RPMI8226 (cell line): Measurements from ENCODE around the gene NUP42.
"Not testable (repeated sequence)": the region's sequence is repeated elsewhere in the genome, so short reads cannot be mapped to it uniquely, and the experiment has no call there.

Experiments used
- DNase-seq: peaks from one replicate; pipeline ENCODE4 v3.0.0-alpha.2; 2015

The NUP42 gene

GRCh38 chr7:23205577-23205908 is 23.7 kb downstream of the NUP42 start:
- no peak for DNase-seq

GRCh38 chr7:23205909-23206767 is 24.3 kb downstream of the NUP42 start:
- no peak for DNase-seq

- DNase-seq = no peak
Measured at GRCh38 chr7:23207021-23207420, 25.2 kb downstream of the NUP42 start.

GRCh38 chr7:23207884-23208283 is 26.0 kb downstream of the NUP42 start:
- no peak for DNase-seq

- DNase-seq = no peak
Measured at GRCh38 chr7:23208316-23208715, 26.5 kb downstream of the NUP42 start.

GRCh38 chr7:23210506-23210905 is 28.7 kb downstream of the NUP42 start:
- no peak for DNase-seq

- no peak for DNase-seq
Measured at GRCh38 chr7:23211589-23211988, 29.7 kb downstream of the NUP42 start.

- no peak for DNase-seq
Measured at GRCh38 chr7:23212395-23212794, 30.5 kb downstream of the NUP42 start.

- no peak for DNase-seq
Measured at GRCh38 chr7:23212841-23213240, 31.0 kb downstream of the NUP42 start.

GRCh38 chr7:23213755-23214154 is 31.9 kb downstream of the NUP42 start:
- DNase-seq = no peak

- DNase-seq = no peak
Measured at GRCh38 chr7:23214423-23214822, 32.6 kb downstream of the NUP42 start.

- DNase-seq = no peak
Measured at GRCh38 chr7:23214938-23215337, 33.1 kb downstream of the NUP42 start.

- DNase-seq = peak; percentile 16
Measured at GRCh38 chr7:23216021-23216420, 34.2 kb downstream of the NUP42 start.

GRCh38 chr7:23218196-23218595 is 36.3 kb downstream of the NUP42 start:
- no peak for DNase-seq

GRCh38 chr7:23220690-23221305 is 39.0 kb downstream of the NUP42 start:
- no peak for DNase-seq

GRCh38 chr7:23222439-23223030 is 40.7 kb downstream of the NUP42 start:
- DNase-seq = no peak

- not testable (repeated sequence) for DNase-seq
Measured at GRCh38 chr7:23224364-23224763, 42.5 kb downstream of the NUP42 start.

GRCh38 chr7:23226844-23227450 is 45.1 kb downstream of the NUP42 start:
- no peak for DNase-seq

- DNase-seq = no peak
Measured at GRCh38 chr7:23228412-23228811, 46.6 kb downstream of the NUP42 start.

- DNase-seq = no peak
Measured at GRCh38 chr7:23230641-23231101, 48.8 kb downstream of the NUP42 start.

- no peak for DNase-seq
Measured at GRCh38 chr7:23232966-23233365, 51.1 kb downstream of the NUP42 start.

GRCh38 chr7:23234569-23235296 is 52.9 kb downstream of the NUP42 start:
- DNase-seq = peak; percentile 88

GRCh38 chr7:23235813-23236221 is 54.0 kb downstream of the NUP42 start:
- DNase-seq = no peak
